HG03039 (cell line): Measurements from ENCODE around the gene RAB3IL1.

ENCODE experiments used
- ATAC-seq: cut with Tn5 transposase; IDR thresholded peaks from one replicate; pipeline ENCODE4 v1.9.1; 2021; ENCODE audit warnings: mild to moderate bottlenecking, moderate library complexity; ENCODE audit not compliant: unreplicated experiment

Gene RAB3IL1

DNA sequence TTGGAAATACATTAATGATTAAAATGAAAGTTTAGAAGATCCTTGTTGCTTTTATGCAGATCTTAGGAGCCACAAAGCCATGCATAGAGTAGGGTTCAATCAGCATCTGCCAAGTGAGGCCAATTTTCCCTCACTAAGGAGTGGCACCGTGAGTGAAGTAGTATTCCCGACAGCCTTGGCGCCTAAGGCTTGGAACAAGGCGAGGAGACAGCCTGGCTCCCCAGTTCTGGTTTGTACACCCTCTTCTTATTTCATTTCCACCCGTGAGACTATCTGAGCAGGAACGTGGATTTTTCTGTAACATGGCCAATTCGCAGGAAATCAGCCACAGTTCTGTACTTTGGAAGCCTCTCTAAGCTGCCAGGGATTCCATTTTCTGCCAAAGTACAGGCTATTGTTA lies 66.7 kb downstream of the RAB3IL1 start:
- no peak for ATAC-seq

DNA sequence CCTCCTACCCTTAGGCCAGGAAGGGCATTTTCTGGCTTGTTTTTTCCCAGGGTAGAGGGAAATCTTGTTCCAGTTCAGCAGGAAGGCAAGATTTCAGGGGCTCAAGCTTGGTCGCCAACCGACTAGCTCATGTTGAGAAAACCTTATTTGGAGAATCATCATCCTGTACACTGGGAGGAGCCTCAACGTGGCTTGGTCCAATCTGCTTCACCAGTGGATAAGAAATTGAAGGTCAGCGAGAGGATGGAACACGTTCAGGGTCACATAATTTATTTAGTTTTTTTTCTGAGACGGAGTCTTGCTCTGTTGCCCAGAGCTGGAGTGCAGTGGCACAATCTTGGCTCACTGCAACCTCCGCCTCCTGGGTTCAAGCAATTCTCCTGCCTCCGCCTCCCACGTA lies 68.7 kb downstream of the RAB3IL1 start:
- ATAC-seq, result no peak

DNA sequence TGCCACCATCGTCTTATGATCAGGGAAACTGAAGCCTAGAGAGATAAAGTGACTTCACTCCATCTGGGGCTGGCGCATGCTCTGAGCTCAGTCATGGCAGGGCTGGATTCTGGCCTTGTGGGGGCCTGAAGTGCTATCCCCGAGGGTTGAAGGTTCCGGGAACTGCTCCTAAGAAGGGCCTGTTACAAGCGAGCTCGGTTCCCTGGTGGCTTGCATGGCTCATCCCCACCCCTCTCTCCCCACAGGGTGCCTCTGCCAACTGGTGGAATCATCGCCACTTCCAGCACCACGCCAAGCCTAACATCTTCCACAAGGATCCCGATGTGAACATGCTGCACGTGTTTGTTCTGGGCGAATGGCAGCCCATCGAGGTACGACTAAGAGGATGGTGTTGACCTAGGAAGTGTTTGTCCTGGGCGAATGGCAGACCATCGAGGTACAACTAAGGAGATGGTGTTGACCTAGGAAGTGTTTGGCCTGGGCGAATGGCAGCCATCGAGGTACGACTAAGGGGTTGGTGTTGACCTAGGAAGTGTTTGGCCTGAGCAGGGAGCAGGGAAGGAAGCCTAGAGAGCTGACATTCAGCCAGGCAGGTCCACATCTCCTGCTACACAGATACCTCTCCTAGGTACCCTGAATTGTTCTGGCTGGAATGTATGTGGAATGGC lies 69.3 kb downstream of the RAB3IL1 start:
- no peak for ATAC-seq
